ENCODE results near the gene CTLA4. TPM values are rescaled to one million over a fixed set of nuclear protein-coding genes. Genes with fewer than 3 reads are reported as not detected.

The CTLA4 gene
- total RNA-seq, 1 donor from 2014 or later = 7.9 TPM

GRCh38 chr2:203861607-203862006, 6.0 kb upstream of the CTLA4 start:
- TF ChIP-seq POLR2AphosphoS5 (IDR thresholded peaks at IDR 0.05; ENCODE audit: insufficient read depth in 1 of 2, low read depth in 1 of 2) = no peak
- no peak for TF ChIP-seq CTCF (IDR thresholded peaks at IDR 0.05)
- no peak for TF ChIP-seq POLR2A (IDR thresholded peaks at IDR 0.05)
- Histone ChIP-seq H3K9me3 (no peaks in the 10 kb centered on the region), H3K4me3 (no peak overlapping the region), H3K27ac (no peak overlapping the region), H3K36me3 (no peaks in the 10 kb centered on the region), H3K4me1 (no peaks in the 10 kb centered on the region), H3K27me3 (no peaks in the 10 kb centered on the region)
- intact Hi-C loops (cut with DNase I) = no loop called here
- no peak for DNase-seq (ENCODE audit: extremely low spot score in 2 of 2)

- Histone ChIP-seq H3K36me3 (no peaks in the 10 kb centered on the region), H3K4me3 (no peak overlapping the region), H3K27me3 (no peaks in the 10 kb centered on the region), H3K9me3 (no peaks in the 10 kb centered on the region), H3K4me1 (no peaks in the 10 kb centered on the region), H3K27ac (no peak overlapping the region)
- intact Hi-C loops (cut with DNase I) = no loop called here
- TF ChIP-seq POLR2AphosphoS5 (IDR thresholded peaks at IDR 0.05; ENCODE audit: insufficient read depth in 1 of 2, low read depth in 1 of 2) (no peak), CTCF (IDR thresholded peaks at IDR 0.05) (no peak), POLR2A (IDR thresholded peaks at IDR 0.05) (no peak)
- no peak for DNase-seq (ENCODE audit: extremely low spot score in 2 of 2)
Measured at GRCh38 chr2:203869223-203870042, 1.9 kb downstream of the CTLA4 start.

GRCh38 chr2:203870481-203870880, 2.9 kb downstream of the CTLA4 start:
- Histone ChIP-seq H3K4me1 (no peaks in the 10 kb centered on the region), H3K36me3 (no peaks in the 10 kb centered on the region), H3K27ac (no peak overlapping the region), H3K27me3 (no peaks in the 10 kb centered on the region), H3K9me3 (no peaks in the 10 kb centered on the region), H3K4me3 (no peak overlapping the region)
- DNase-seq (ENCODE audit: extremely low spot score in 2 of 2) = no peak
- intact Hi-C loops (cut with DNase I) = no loop called here
- TF ChIP-seq CTCF (IDR thresholded peaks at IDR 0.05) = no peak
- no peak for TF ChIP-seq POLR2AphosphoS5 (IDR thresholded peaks at IDR 0.05; ENCODE audit: insufficient read depth in 1 of 2, low read depth in 1 of 2)
- no peak for TF ChIP-seq POLR2A (IDR thresholded peaks at IDR 0.05)

GRCh38 chr2:203870941-203871340, 3.4 kb downstream of the CTLA4 start:
- H3K9me3 ChIP-seq = no peaks in the 10 kb centered on the region
- intact Hi-C loops (cut with DNase I) = no loop called here
- no peak overlapping the region for H3K27ac ChIP-seq
- H3K4me1 ChIP-seq = no peaks in the 10 kb centered on the region
- no peaks in the 10 kb centered on the region for H3K27me3 ChIP-seq
- H3K36me3 ChIP-seq = no peaks in the 10 kb centered on the region
- no peak overlapping the region for H3K4me3 ChIP-seq
- TF ChIP-seq CTCF (IDR thresholded peaks at IDR 0.05) = no peak
- DNase-seq (ENCODE audit: extremely low spot score in 2 of 2) = no peak

GRCh38 chr2:203871371-203871983, 3.9 kb downstream of the CTLA4 start:
- DNase-seq (ENCODE audit: extremely low spot score in 2 of 2) = no peak
- TF ChIP-seq CTCF (IDR thresholded peaks at IDR 0.05) = no peak
- no peak for TF ChIP-seq POLR2AphosphoS5 (IDR thresholded peaks at IDR 0.05; ENCODE audit: insufficient read depth in 1 of 2, low read depth in 1 of 2)
- no peak for TF ChIP-seq POLR2A (IDR thresholded peaks at IDR 0.05)
- H3K36me3 ChIP-seq = no peaks in the 10 kb centered on the region
- H3K27me3 ChIP-seq = no peaks in the 10 kb centered on the region
- no peak overlapping the region for H3K4me3 ChIP-seq
- H3K4me1 ChIP-seq = no peaks in the 10 kb centered on the region
- intact Hi-C loops (cut with DNase I) = no loop called here
- no peak overlapping the region for H3K27ac ChIP-seq
- H3K9me3 ChIP-seq = no peaks in the 10 kb centered on the region
